Uterine smooth muscle cell (primary cell): ENCODE data around the gene RC3H2. TPM values are rescaled to one million over a fixed set of nuclear protein-coding genes. Genes with fewer than 3 reads are reported as not detected.

Experiments
- total RNA-seq: library from RNA; depleted of rRNA; stranded (reverse); fragments of >200 nt; gene quantifications from 2 replicates; pipeline ENCODE4 v1.2.3, GENCODE V29; 2014

RC3H2 gene, protein sequence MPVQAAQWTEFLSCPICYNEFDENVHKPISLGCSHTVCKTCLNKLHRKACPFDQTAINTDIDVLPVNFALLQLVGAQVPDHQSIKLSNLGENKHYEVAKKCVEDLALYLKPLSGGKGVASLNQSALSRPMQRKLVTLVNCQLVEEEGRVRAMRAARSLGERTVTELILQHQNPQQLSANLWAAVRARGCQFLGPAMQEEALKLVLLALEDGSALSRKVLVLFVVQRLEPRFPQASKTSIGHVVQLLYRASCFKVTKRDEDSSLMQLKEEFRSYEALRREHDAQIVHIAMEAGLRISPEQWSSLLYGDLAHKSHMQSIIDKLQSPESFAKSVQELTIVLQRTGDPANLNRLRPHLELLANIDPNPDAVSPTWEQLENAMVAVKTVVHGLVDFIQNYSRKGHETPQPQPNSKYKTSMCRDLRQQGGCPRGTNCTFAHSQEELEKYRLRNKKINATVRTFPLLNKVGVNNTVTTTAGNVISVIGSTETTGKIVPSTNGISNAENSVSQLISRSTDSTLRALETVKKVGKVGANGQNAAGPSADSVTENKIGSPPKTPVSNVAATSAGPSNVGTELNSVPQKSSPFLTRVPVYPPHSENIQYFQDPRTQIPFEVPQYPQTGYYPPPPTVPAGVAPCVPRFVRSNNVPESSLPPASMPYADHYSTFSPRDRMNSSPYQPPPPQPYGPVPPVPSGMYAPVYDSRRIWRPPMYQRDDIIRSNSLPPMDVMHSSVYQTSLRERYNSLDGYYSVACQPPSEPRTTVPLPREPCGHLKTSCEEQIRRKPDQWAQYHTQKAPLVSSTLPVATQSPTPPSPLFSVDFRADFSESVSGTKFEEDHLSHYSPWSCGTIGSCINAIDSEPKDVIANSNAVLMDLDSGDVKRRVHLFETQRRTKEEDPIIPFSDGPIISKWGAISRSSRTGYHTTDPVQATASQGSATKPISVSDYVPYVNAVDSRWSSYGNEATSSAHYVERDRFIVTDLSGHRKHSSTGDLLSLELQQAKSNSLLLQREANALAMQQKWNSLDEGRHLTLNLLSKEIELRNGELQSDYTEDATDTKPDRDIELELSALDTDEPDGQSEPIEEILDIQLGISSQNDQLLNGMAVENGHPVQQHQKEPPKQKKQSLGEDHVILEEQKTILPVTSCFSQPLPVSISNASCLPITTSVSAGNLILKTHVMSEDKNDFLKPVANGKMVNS
- 43.6 and 56.4 TPM in 2 replicates for total RNA-seq

GRCh38 chr9:122904823-122905710 is at the start of gene RC3H2:
TSS of gene RC3H2 (minus strand) at chr9:122905359. CDS start at chr9:122897509, 7,850 bp downstream.

GRCh38 chr9:122940749-122941581 is 35.8 kb upstream of the RC3H2 start, which contains the start of gene RABGAP1:
TSS of gene RABGAP1 (plus strand) at chr9:122941020. CDS start at chr9:122957060, 16,040 bp downstream.

DNA sequence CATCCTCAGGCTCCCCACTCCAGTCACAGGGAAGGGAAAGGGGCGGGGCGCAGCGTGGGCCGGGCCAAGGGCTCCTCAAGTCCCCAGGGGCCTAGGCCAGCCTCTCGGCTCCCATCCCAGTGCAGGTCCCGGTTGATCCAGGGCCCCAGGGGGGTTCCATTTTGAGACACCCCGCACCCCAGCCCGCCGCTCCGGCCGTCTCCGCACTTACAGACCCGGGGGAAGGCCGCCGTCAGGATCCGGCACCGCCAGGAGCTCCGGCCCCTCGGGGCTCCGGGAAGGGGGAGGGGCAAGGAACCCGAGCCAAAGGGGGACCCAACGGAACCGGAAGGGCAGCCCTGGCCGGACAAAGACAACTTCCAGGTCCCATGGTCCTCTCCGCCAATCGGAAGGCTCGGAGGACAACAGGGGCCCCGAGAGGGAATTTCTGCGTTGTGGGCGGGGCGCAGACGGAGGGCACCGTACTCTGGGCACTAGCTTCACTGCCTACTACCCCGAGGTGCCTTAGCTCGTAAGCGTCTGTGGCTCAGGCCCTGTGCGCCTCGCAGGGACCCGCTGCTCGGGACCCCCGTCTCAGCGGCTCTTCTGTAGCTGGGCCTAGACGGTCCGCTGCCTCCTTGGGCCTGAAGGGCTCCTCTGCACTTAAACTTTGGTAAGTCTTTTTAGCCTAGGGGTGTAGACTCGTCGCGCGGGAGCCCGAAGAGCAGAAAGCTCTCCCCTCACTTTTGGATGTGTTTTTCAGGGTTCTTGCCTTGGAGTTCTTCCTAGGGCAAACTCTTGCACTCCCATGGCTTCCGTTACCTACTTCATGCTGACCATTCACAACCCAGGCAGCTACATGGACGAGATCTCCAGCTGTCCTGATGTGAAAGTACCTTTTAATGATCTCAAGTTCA is 26.3 kb upstream of the RC3H2 start, which contains the start of gene ZBTB26:
TSS of gene ZBTB26 (minus strand) at position 287 of the 896 bp plus-strand sequence. CDS start 11,578 bp downstream, outside the sequence.

GRCh38 chr9:122912964-122913673 is 8.0 kb upstream of the RC3H2 start, which contains the start of gene ZBTB6:
TSS of gene ZBTB6 (minus strand) at chr9:122913323. CDS start at chr9:122912072, 1,251 bp downstream.

GRCh38 chr9:122800066-122801060 is 104.8 kb downstream of the RC3H2 start, which contains the start of gene OR1K1:
TSS of gene OR1K1 (plus strand) at chr9:122800123. CDS start at chr9:122800123, 0 bp downstream.

Other genes starting within 250 kb of the RC3H2 start
- not detected in 2 replicates for gene OR1B1, start 247.7 kb downstream of the RC3H2 start, total RNA-seq
- not detected in 2 replicates for gene OR1L1, start 243.6 kb downstream of the RC3H2 start, total RNA-seq
- gene OR1L3, start 230.2 kb downstream of the RC3H2 start, total RNA-seq: not detected in 2 replicates
- gene OR1L4, start 181.4 kb downstream of the RC3H2 start, total RNA-seq: not detected in 2 replicates
- not detected in 2 replicates for gene OR1L6, start 163.1 kb downstream of the RC3H2 start, total RNA-seq
- gene OR5C1, start 116.4 kb downstream of the RC3H2 start, total RNA-seq: not detected in 2 replicates
- not detected in 2 replicates for gene OR1K1, start 105.2 kb downstream of the RC3H2 start, total RNA-seq
- gene PDCL, start 76.8 kb downstream of the RC3H2 start, total RNA-seq: 46.1 and 50.6 TPM in 2 replicates
- gene ZBTB6, start 8.0 kb upstream of the RC3H2 start, total RNA-seq: 16.0 and 16.3 TPM in 2 replicates
- 4.0 and 5.5 TPM in 2 replicates for gene ZBTB26, start 26.2 kb upstream of the RC3H2 start, total RNA-seq
- 37.5 and 50.5 TPM in 2 replicates for gene RABGAP1, start 35.7 kb upstream of the RC3H2 start, total RNA-seq
- gene GPR21, start 128.3 kb upstream of the RC3H2 start, total RNA-seq: 1.4 and 1.5 TPM in 2 replicates